ENCODE measurements around the gene SDHD. TPM values are rescaled to one million over a fixed set of nuclear protein-coding genes. Genes with fewer than 3 reads are reported as not detected.
A peak's percentile ranks its signal among the peaks of the same experiment; 100 is the strongest.

Gene SDHD
- total RNA-seq, 1 donor from 2014 or later, result 46.9 TPM

GRCh38 chr11:112049777-112050176 lies 36.9 kb upstream of the SDHD start:
- Mint-ChIP-seq H3K4me1 (ENCODE audit: low read depth) (no peaks in the 10 kb centered on the region), H3K9me3 (ENCODE audit: low read depth) (peaks cover 6% of the 10 kb centered on the region), H3K4me3 (ENCODE audit: low read depth) (no peak overlapping the region), H3K27me3 (no peaks in the 10 kb centered on the region), H3K36me3 (ENCODE audit: insufficient read depth) (peaks cover 58% of the 10 kb centered on the region), H3K27ac (peak overlapping the region; percentile 5)
- no peak for DNase-seq (ENCODE audit: low spot score, unreplicated experiment)
- no peak for TF ChIP-seq CTCF (IDR thresholded peaks at IDR 0.05; ENCODE audit: unreplicated experiment)

GRCh38 chr11:112050721-112051120 lies 36.0 kb upstream of the SDHD start:
- H3K4me1 Mint-ChIP-seq (ENCODE audit: low read depth), result no peaks in the 10 kb centered on the region
- no peak overlapping the region for H3K27ac Mint-ChIP-seq
- H3K27me3 Mint-ChIP-seq, result no peaks in the 10 kb centered on the region
- no peak for TF ChIP-seq CTCF (IDR thresholded peaks at IDR 0.05; ENCODE audit: unreplicated experiment)
- H3K9me3 Mint-ChIP-seq (ENCODE audit: low read depth), result peaks cover 6% of the 10 kb centered on the region
- no peak for DNase-seq (ENCODE audit: low spot score, unreplicated experiment)
- peaks cover 54% of the 10 kb centered on the region for H3K36me3 Mint-ChIP-seq (ENCODE audit: insufficient read depth)
- H3K4me3 Mint-ChIP-seq (ENCODE audit: low read depth), result no peak overlapping the region

GRCh38 chr11:112051768-112052167 lies 34.9 kb upstream of the SDHD start:
- no peak for DNase-seq (ENCODE audit: low spot score, unreplicated experiment)
- H3K27me3 Mint-ChIP-seq, result no peaks in the 10 kb centered on the region
- H3K27ac Mint-ChIP-seq, result peak overlapping the region; percentile 52
- H3K4me1 Mint-ChIP-seq (ENCODE audit: low read depth), result no peaks in the 10 kb centered on the region
- H3K4me3 Mint-ChIP-seq (ENCODE audit: low read depth), result no peak overlapping the region
- H3K9me3 Mint-ChIP-seq (ENCODE audit: low read depth), result peaks cover 6% of the 10 kb centered on the region
- peaks cover 50% of the 10 kb centered on the region for H3K36me3 Mint-ChIP-seq (ENCODE audit: insufficient read depth)
- TF ChIP-seq CTCF (IDR thresholded peaks at IDR 0.05; ENCODE audit: unreplicated experiment), result no peak

GRCh38 chr11:112057170-112057569 lies 29.5 kb upstream of the SDHD start:
- Mint-ChIP-seq H3K27me3 (no peaks in the 10 kb centered on the region), H3K27ac (no peak overlapping the region), H3K9me3 (ENCODE audit: low read depth) (no peaks in the 10 kb centered on the region), H3K4me3 (ENCODE audit: low read depth) (no peak overlapping the region), H3K36me3 (ENCODE audit: insufficient read depth) (peaks cover 15% of the 10 kb centered on the region), H3K4me1 (ENCODE audit: low read depth) (no peaks in the 10 kb centered on the region)
- no peak for TF ChIP-seq CTCF (IDR thresholded peaks at IDR 0.05; ENCODE audit: unreplicated experiment)
- DNase-seq (ENCODE audit: low spot score, unreplicated experiment), result no peak

GRCh38 chr11:112058103-112058502 lies 28.6 kb upstream of the SDHD start:
- Mint-ChIP-seq H3K27ac (no peak overlapping the region), H3K27me3 (no peaks in the 10 kb centered on the region), H3K4me3 (ENCODE audit: low read depth) (no peak overlapping the region), H3K4me1 (ENCODE audit: low read depth) (no peaks in the 10 kb centered on the region), H3K9me3 (ENCODE audit: low read depth) (no peaks in the 10 kb centered on the region), H3K36me3 (ENCODE audit: insufficient read depth) (peaks cover 20% of the 10 kb centered on the region)
- no peak for DNase-seq (ENCODE audit: low spot score, unreplicated experiment)
- TF ChIP-seq CTCF (IDR thresholded peaks at IDR 0.05; ENCODE audit: unreplicated experiment), result no peak

Data from progenitor cell of endocrine pancreas (in vitro differentiated cells).